GM12878 (cell line): ENCODE data around the gene MYBPC2. TPM values are rescaled to one million over a fixed set of nuclear protein-coding genes. Genes with fewer than 3 reads are reported as not detected.

ENCODE experiments used
- ATAC-seq: fragments of 200-7000 bp; cut with Tn5 transposase; 3 replicates; pipeline ENCODE4 v1.9.1; 2020; ENCODE audit warnings: mild to moderate bottlenecking, moderate library complexity
- BruUV-seq: library from RNA; stranded (reverse); fragments of 400-500 nt; replicated peaks from 2 replicates; lab custom pipeline; 2021; lab: Mats Ljungman, UMichigan
- CTCF ChIA-PET: fragments of 300-600 bp; sonication (Branson Sonifier 250); formaldehyde crosslinking; extraction: SDS; loops from one replicate; lab custom pipeline; 2021; ENCODE audit warnings: inconsistent platforms; lab: Yijun Ruan, JAX
- POLR2A ChIA-PET: fragments of 350-600 bp; formaldehyde crosslinking; extraction: SDS; loops from one replicate; lab custom pipeline; 2021; ENCODE audit warnings: inconsistent platforms; lab: Charles Lee
- RAD21 ChIA-PET: fragments of 300-600 bp; sonication (Branson Sonifier 250); formaldehyde crosslinking; loops from one replicate; lab custom pipeline; 2023; ENCODE audit warnings: antibody characterized with exemption; ENCODE audit not compliant: unreplicated experiment; lab: Charles Lee
- SMC1A ChIA-PET: fragments of 300-600 bp; sonication (Branson Sonifier 250); formaldehyde crosslinking; loops from one replicate; lab custom pipeline; 2023; ENCODE audit not compliant: unreplicated experiment, uncharacterized antibody; lab: Charles Lee
- DNase-seq: peaks from one replicate; pipeline ENCODE4 v3.0.0-alpha.2; 2011; ENCODE audit warnings: low read depth, low spot score
- FAIRE-seq: peaks from 3 replicates; lab custom pipeline; 2011; peaks lifted over from hg19 to GRCh38; lab: Jason Lieb, UNC
- H2AFZ ChIP-seq: 2 replicates; pipeline ENCODE4 v1.6.0; 2011; ENCODE audit warnings: low read depth, low read length, control low read depth; ENCODE audit not compliant: control insufficient read depth
- H3K27ac ChIP-seq: 2 replicates; pipeline ENCODE4 v1.5.1; 2011; ENCODE audit warnings: control low read depth; ENCODE audit not compliant: control insufficient read depth, insufficient read depth
- H3K27me3 ChIP-seq, 2 experiments: replicated peaks in 1 of 2; 2 replicates each; pipeline versions ENCODE4 v1.6.0 to v1.6.1; 2011; ENCODE audit warnings: low read length in 1 of 2; ENCODE audit not compliant: control insufficient read depth in 2 of 2, insufficient read depth in 2 of 2
- H3K36me3 ChIP-seq, 2 experiments: 2 replicates each; pipeline ENCODE4 v1.5.1; 2011; ENCODE audit warnings: low read length in 1 of 2; ENCODE audit not compliant: control insufficient read depth in 2 of 2, insufficient read depth in 2 of 2
- H3K4me1 ChIP-seq: 2 replicates; pipeline ENCODE4 v1.6.1; 2011; ENCODE audit warnings: mild to moderate bottlenecking, low read length, moderate library complexity, mixed read lengths; ENCODE audit not compliant: control insufficient read depth, insufficient read depth
- H3K4me2 ChIP-seq: 2 replicates; pipeline ENCODE4 v1.6.0; 2011; ENCODE audit warnings: control low read depth; ENCODE audit not compliant: control insufficient read depth, insufficient read depth
- H3K4me3 ChIP-seq: fragments of 200-600 bp; sonication (generic); 2 replicates; pipeline ENCODE4 v1.5.1; 2016
- H3K79me2 ChIP-seq: 2 replicates; pipeline ENCODE4 v1.6.0; 2011; ENCODE audit warnings: low read length; ENCODE audit not compliant: control insufficient read depth, insufficient read depth
- H3K9ac ChIP-seq: 2 replicates; pipeline ENCODE4 v1.8.0; 2011; ENCODE audit warnings: low read length, control low read depth, mixed read lengths; ENCODE audit not compliant: control insufficient read depth, insufficient read depth
- H3K9me3 ChIP-seq: replicated peaks from 3 replicates; pipeline ENCODE4 v1.5.1; 2011; ENCODE audit warnings: mild to moderate bottlenecking, low read length; ENCODE audit not compliant: control insufficient read depth, insufficient read depth
- H4K20me1 ChIP-seq: 2 replicates; pipeline ENCODE4 v1.6.0; 2011; ENCODE audit not compliant: control insufficient read depth, insufficient read depth
- HSF1 ChIP-seq: fragments of 150-350 bp; IDR thresholded peaks from 2 replicates; pipeline ENCODE4 v1.6.1; 2014; ENCODE audit warnings: mild to moderate bottlenecking, low read depth, low read length
- JUND ChIP-seq: IDR thresholded peaks from 2 replicates; pipeline ENCODE4 v1.6.1; 2012; ENCODE audit warnings: low read depth, mild to moderate bottlenecking, low read length, improper control_type of control experiment, moderate library complexity
- MYB ChIP-seq: fragments of 150-350 bp; IDR thresholded peaks from 2 replicates; pipeline ENCODE4 v1.6.1; 2014; ENCODE audit warnings: mild to moderate bottlenecking, low read depth, low read length, borderline replicate concordance
- NFIC ChIP-seq: IDR thresholded peaks from 2 replicates; pipeline ENCODE4 v1.6.1; 2012; ENCODE audit warnings: low read depth, mild to moderate bottlenecking, inconsistent platforms, low read length, moderate library complexity
- REST ChIP-seq: IDR thresholded peaks from 2 replicates; pipeline ENCODE4 v1.6.1; 2012; ENCODE audit warnings: mild to moderate bottlenecking, low read depth, low read length
- TCF7 ChIP-seq: IDR thresholded peaks from 2 replicates; pipeline ENCODE4 v1.6.1; 2014; ENCODE audit warnings: antibody characterized with exemption, borderline replicate concordance
- WGBS: methylation state at CpG from one replicate; pipeline ENCODE4 v1.1.6; 2016; ENCODE audit warnings: low lambda C conversion rate; ENCODE audit not compliant: insufficient replicate concordance, insufficient coverage; ENCODE audit errors: missing lambda C conversion rate; 5-methylcytosine and 5-hydroxymethylcytosine counted together
- in situ Hi-C: fragments of 300-500 bp; cut with MboI; formaldehyde crosslinking; loops from 9 replicates; pipeline ENCODE4 v1.14.3; 2018; ENCODE audit warnings: mixed read lengths
- intact Hi-C: fragments of 100-400 bp; cut with micrococcal nuclease; formaldehyde crosslinking; loops from one replicate; pipeline ENCODE4 v1.14.2; 2022; ENCODE audit not compliant: unreplicated experiment
- polyA plus RNA-seq, 11 experiments: library from polyadenylated mRNA; depleted of rRNA in 4 of 11; unstranded in 6 of 11; stranded (reverse) in 5 of 11; fragments of >200 nt; fragmentation: Nextera tagmentation in 4 of 11; fragmentation: Illumina TruSeq in 1 of 11; extraction: Ambion mirVana in 4 of 11; extraction: Trizol in 1 of 11; gene quantifications; 1 replicate in 1 of 11; 2 replicates in 10 of 11; pipeline versions ENCODE4 v1.2.1 to v1.2.3, GENCODE V29; 2011 to 2016; ENCODE audit warnings: inconsistent platforms in 2 of 11, missing spikeins in 2 of 11, low read depth in 1 of 11
- total RNA-seq, 4 experiments: library from RNA; depleted of rRNA in 3 of 4; stranded (reverse); fragments of >200 nt in 3 of 4; fragmentation: Illumina TruSeq in 1 of 4; extraction: Trizol in 1 of 4; gene quantifications; 2 replicates each; pipeline versions ENCODE4 v1.2.1 to v1.2.3, GENCODE V29; 2013 to 2021

Gene MYBPC2
- total and polyA plus RNA-seq, 10 of the 15 experiments (the other 5 are each of a cell fraction or from before 2014, with no cell fraction given), result 0.09 to 2.6 (median 0.61) TPM

- H3K9me3 ChIP-seq, result no peaks in the 10 kb centered on the region
- in situ Hi-C loops (no loop called here), intact Hi-C loops (no loop called here)
- H3K4me3 ChIP-seq, result no peak overlapping the region
- 67% methylated on average over 3 of the region's 10 CpGs for WGBS
- ChIA-PET POLR2A (no interaction called here), SMC1A (no interaction called here), RAD21 (no interaction called here), CTCF (no interaction called here)
- H3K4me1 ChIP-seq, result peaks cover 3% of the 10 kb centered on the region; the same call in 1 of the 2 replicates
- H3K36me3 ChIP-seq, result no peaks in the 10 kb centered on the region
- no peak for ATAC-seq
- H4K20me1 ChIP-seq, result no peaks in the 10 kb centered on the region
- no peak for TF ChIP-seq REST
- no peak for TF ChIP-seq NFIC
- no peak for TF ChIP-seq TCF7
- no peak for TF ChIP-seq JUND
- no peak for TF ChIP-seq HSF1
- TF ChIP-seq MYB, result no peak
- BruUV-seq, result no TSS peak
- no peak for FAIRE-seq
- no peak overlapping the region for H3K9ac ChIP-seq
- no peaks in the 10 kb centered on the region for H3K79me2 ChIP-seq
- no peaks in the 10 kb centered on the region for H3K27me3 ChIP-seq
- no peak overlapping the region for H3K4me2 ChIP-seq
- H3K27ac ChIP-seq, result no peak overlapping the region
- no peak overlapping the region for H2AFZ ChIP-seq
- no peak for DNase-seq
Observed at GRCh38 chr19:50506700-50507099, 74.0 kb downstream of the MYBPC2 start.
